Measurements from ENCODE around the gene ST3GAL2.

GRCh38 chr16:70383421-70383960 lies 55.4 kb downstream of the ST3GAL2 start:
- TF ChIP-seq ZNF384 (IDR thresholded peaks at IDR 0.05) = no peak
- TF ChIP-seq, protein P1, sequence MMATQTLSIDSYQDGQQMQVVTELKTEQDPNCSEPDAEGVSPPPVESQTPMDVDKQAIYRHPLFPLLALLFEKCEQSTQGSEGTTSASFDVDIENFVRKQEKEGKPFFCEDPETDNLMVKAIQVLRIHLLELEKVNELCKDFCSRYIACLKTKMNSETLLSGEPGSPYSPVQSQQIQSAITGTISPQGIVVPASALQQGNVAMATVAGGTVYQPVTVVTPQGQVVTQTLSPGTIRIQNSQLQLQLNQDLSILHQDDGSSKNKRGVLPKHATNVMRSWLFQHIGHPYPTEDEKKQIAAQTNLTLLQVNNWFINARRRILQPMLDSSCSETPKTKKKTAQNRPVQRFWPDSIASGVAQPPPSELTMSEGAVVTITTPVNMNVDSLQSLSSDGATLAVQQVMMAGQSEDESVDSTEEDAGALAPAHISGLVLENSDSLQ (IDR thresholded peaks at IDR 0.05) = no peak
